Panc1 (cell line): ENCODE data around the gene TAF5. TPM values are rescaled to one million over a fixed set of nuclear protein-coding genes. Genes with fewer than 3 reads are reported as not detected.

ENCODE experiments used
- ATAC-seq: fragments of 200-7000 bp; cut with Tn5 transposase; 2 replicates; pipeline ENCODE4 v1.9.1; 2020; ENCODE audit warnings: mild to moderate bottlenecking, moderate library complexity
- BruUV-seq: library from RNA; stranded (reverse); fragments of 400-500 nt; replicated peaks from 2 replicates; lab custom pipeline; 2021; lab: Mats Ljungman, UMichigan
- CTCF ChIA-PET: fragments of 300-600 bp; sonication (Branson Sonifier 250); formaldehyde crosslinking; loops from one replicate; lab custom pipeline; 2022; ENCODE audit warnings: antibody characterized with exemption; lab: Charles Lee
- POLR2A ChIA-PET: fragments of 300-600 bp; sonication (Branson Sonifier 250); formaldehyde crosslinking; loops from one replicate; lab custom pipeline; 2022; ENCODE audit warnings: antibody characterized with exemption; lab: Charles Lee
- DNase-seq: peaks from one replicate; pipeline ENCODE4 v3.0.0-alpha.2; 2010; ENCODE audit warnings: low read depth, low spot score
- H3K27ac ChIP-seq: 2 replicates; pipeline ENCODE4 v1.5.1; 2011; ENCODE audit warnings: mild to moderate bottlenecking, low read length, inconsistent platforms
- H3K27me3 ChIP-seq: fragments of 200-500 bp; sonication (Bioruptor generic); 2 replicates; pipeline ENCODE4 v1.6.0; 2014; ENCODE audit warnings: low read length, inconsistent platforms; ENCODE audit not compliant: control insufficient read depth, insufficient read depth
- H3K36me3 ChIP-seq: fragments of 200-500 bp; sonication (Bioruptor generic); 2 replicates; pipeline ENCODE4 v1.5.1; 2014; ENCODE audit warnings: inconsistent platforms, mild to moderate bottlenecking, low read length, moderate library complexity; ENCODE audit not compliant: control insufficient read depth, insufficient read depth
- H3K4me1 ChIP-seq: 2 replicates; pipeline ENCODE4 v1.5.1; 2011; ENCODE audit warnings: inconsistent platforms, mild to moderate bottlenecking, low read length, moderate library complexity; ENCODE audit not compliant: control insufficient read depth, insufficient read depth
- H3K4me3 ChIP-seq, 2 experiments: 2 replicates each; pipeline ENCODE4 v1.5.1; 2011 to 2012; ENCODE audit warnings: low read depth in 2 of 2, low read length in 2 of 2, mild to moderate bottlenecking in 2 of 2, inconsistent platforms in 1 of 2, moderate library complexity in 1 of 2
- H3K9me3 ChIP-seq: fragments of 200-500 bp; sonication (Bioruptor generic); 2 replicates; pipeline ENCODE4 v1.5.1; 2014; ENCODE audit warnings: low read depth, mild to moderate bottlenecking, inconsistent platforms, low read length, moderate library complexity; ENCODE audit not compliant: control insufficient read depth, insufficient read depth
- CTCF ChIP-seq: fragments of 450-650 bp; IDR thresholded peaks from 2 replicates; pipeline ENCODE4 v1.5.1; 2017; ENCODE audit warnings: mild to moderate bottlenecking
- POLR2AphosphoS5 ChIP-seq: IDR thresholded peaks from 2 replicates; pipeline ENCODE4 v1.6.1; 2012; ENCODE audit warnings: mild to moderate bottlenecking, low read depth, low read length, moderate library complexity
- REST ChIP-seq, 2 experiments: IDR thresholded peaks; 2 replicates each; pipeline ENCODE4 v1.6.1; 2011 to 2012; ENCODE audit warnings: low read depth in 2 of 2, control low read depth in 1 of 2, low read length in 1 of 2, mild to moderate bottlenecking in 1 of 2, moderate library complexity in 1 of 2; ENCODE audit not compliant: insufficient read depth in 1 of 2
- in situ Hi-C: cut with HindIII; loops from 2 replicates; pipeline ENCODE4 v1.10.0; 2016; ENCODE audit warnings: low sequenced_read_pairs, low pct_unique_long_range_greater_than_20kb
- intact Hi-C: fragments of 100-400 bp; cut with micrococcal nuclease; formaldehyde crosslinking; loops from one replicate; pipeline ENCODE4 v1.10.0; 2022; ENCODE audit not compliant: unreplicated experiment
- total RNA-seq: library from RNA; stranded (reverse); gene quantifications from one replicate; pipeline ENCODE4 v1.2.1, GENCODE V29; 2021; ENCODE audit not compliant: unreplicated experiment

TAF5 gene
- total RNA-seq, 1 experiment from 2014 or later: 6.0 TPM

GRCh38 chr10:103395754-103396066, 27.9 kb downstream of the TAF5 start:
- Histone ChIP-seq H3K27me3 (no peaks in the 10 kb centered on the region), H3K27ac (peak overlapping the region; percentile 97), H3K36me3 (peaks cover 64% of the 10 kb centered on the region), H3K4me1 (peaks cover 27% of the 10 kb centered on the region), H3K4me3 (peak overlapping the region; percentile 94 to 95), H3K9me3 (no peaks in the 10 kb centered on the region)
- CTCF ChIA-PET: interaction anchor here (0.6 kb wide), 1 partner anchor 16 kb away, joined by 6 read pairs; no protein-coding TSS in a partner anchor
- POLR2A ChIA-PET: interaction anchor here (0.6 kb wide), 1 partner anchor 479 kb away, joined by 6 read pairs; no protein-coding TSS in a partner anchor
- TF ChIP-seq POLR2AphosphoS5 (no peak), CTCF (no peak)
- BruUV-seq: no TSS peak
- peak; percentile 5; the same call in 1 of the 2 replicates for ATAC-seq
- DNase-seq: no peak
- intact Hi-C loops: no loop called here
- in situ Hi-C loops: loop anchor here (10.0 kb wide), 1 partner anchor 79 kb away; the partner anchor contains the start of gene CALHM3

- no peaks in the 10 kb centered on the region for H3K27me3 ChIP-seq
- peak within 1 kb of the TSS; percentile 97 for H3K27ac ChIP-seq
- peak within 1 kb of the TSS; percentile 94 to 95 for H3K4me3 ChIP-seq
- intact Hi-C loops: no loop called here
- POLR2A ChIA-PET: interaction anchor here (0.5 to 0.6 kb wide), 2 partner anchors 46 to 479 kb away, joined by 6 to 7 read pairs; no protein-coding TSS in a partner anchor
- no peaks in the 10 kb centered on the region for H3K9me3 ChIP-seq
- DNase-seq (peak; percentile 89), ATAC-seq (peak; percentile 100)
- in situ Hi-C loops: loop anchor here (10.0 kb wide), 1 partner anchor 79 kb away; the partner anchor contains the start of gene CALHM3
- CTCF ChIA-PET: no interaction called here
- TSS peak; percentile 92 for BruUV-seq
- H3K4me1 ChIP-seq: peaks cover 27% of the 10 kb centered on the region
- H3K36me3 ChIP-seq: peaks cover 64% of the 10 kb centered on the region
- peak; percentile 97 for TF ChIP-seq POLR2AphosphoS5
- no peak for TF ChIP-seq CTCF
- TF ChIP-seq REST (IDR thresholded peaks at IDR 0.05; ENCODE audit: insufficient read depth in 1 of 2, low read depth in 2 of 2, low read length in 1 of 2): no peak
Measured at GRCh38 chr10:103396067-103396788, 28.5 kb downstream of the TAF5 start, which contains the start of the genes ATP5MK and PDCD11. Gene ATP5MK, minus strand, starts transcription at chr10:103396475. Its CDS starts 4,018 bp downstream, at chr10:103392457. Gene PDCD11, plus strand, starts transcription at chr10:103396626. Its CDS starts 1,801 bp downstream, at chr10:103398427.
